Esophagus muscularis mucosa (tissue), 4 donors: ENCODE data around the gene SND1. TPM values are rescaled to one million over a fixed set of nuclear protein-coding genes. Genes with fewer than 3 reads are reported as not detected.

Experiments
- DNase-seq: peaks from one replicate; pipeline ENCODE4 v3.0.0-alpha.2; 2017; ENCODE audit errors: extremely low spot score
- H3K27ac ChIP-seq, 4 donors: fragments of 200-600 bp; sonication (generic); replicated peaks in 1 of 4; 1 replicate in 3 of 4; 2 replicates in 1 of 4; pipeline ENCODE4 v1.5.1; 2016 to 2019; ENCODE audit warnings: mild to moderate bottlenecking in 1 of 4
- H3K27me3 ChIP-seq, 4 donors: fragments of 200-600 bp; sonication (generic); one replicate each; pipeline versions ENCODE4 v1.5.1 to v1.6.0; 2016 to 2019
- H3K36me3 ChIP-seq, 4 donors: fragments of 200-600 bp; sonication (generic); one replicate each; pipeline ENCODE4 v1.5.1; 2016 to 2019
- H3K4me1 ChIP-seq, 4 donors: fragments of 200-600 bp; sonication (generic); one replicate each; pipeline ENCODE4 v1.5.1; 2016 to 2019
- H3K4me3 ChIP-seq, 4 donors: fragments of 200-600 bp; sonication (generic); 1 replicate in 2 of 4; 2 replicates in 2 of 4; pipeline ENCODE4 v1.5.1; 2016 to 2019; ENCODE audit warnings: mild to moderate bottlenecking in 4 of 4, moderate library complexity in 1 of 4
- H3K9me3 ChIP-seq, 4 donors: fragments of 200-600 bp; sonication (generic); 1 replicate in 3 of 4; 2 replicates in 1 of 4; pipeline ENCODE4 v1.5.1; 2016 to 2019
- CTCF ChIP-seq, 3 experiments: fragments of 200-600 bp in 2 of 3; fragments of 450-650 bp in 1 of 3; sonication (generic) in 2 of 3; IDR thresholded peaks; one replicate each; pipeline ENCODE4 v1.5.1; 2017 to 2019; ENCODE audit warnings: antibody characterized with exemption in 3 of 3, mild to moderate bottlenecking in 2 of 3, moderate library complexity in 1 of 3
- EP300 ChIP-seq: sonication (generic); formaldehyde crosslinking; IDR thresholded peaks from one replicate; pipeline ENCODE4 v1.6.1; 2017; ENCODE audit warnings: antibody characterized with exemption
- POLR2A ChIP-seq: fragments of 450-650 bp; IDR thresholded peaks from one replicate; pipeline ENCODE4 v1.6.1; 2017; ENCODE audit warnings: antibody characterized with exemption, moderate library complexity, mild to moderate bottlenecking, low read depth
- POLR2AphosphoS5 ChIP-seq, 2 donors: sonication (generic); formaldehyde crosslinking; IDR thresholded peaks; one replicate each; pipeline ENCODE4 v1.6.1; 2017; ENCODE audit warnings: antibody characterized with exemption in 2 of 2
- WGBS: methylation state at CpG from one replicate; pipeline ENCODE4 v1.1.5; 2018; 5-methylcytosine and 5-hydroxymethylcytosine counted together
- intact Hi-C: fragments of 100-400 bp; cut with DNase I; formaldehyde crosslinking; loops from one replicate; pipeline ENCODE4 v1.15.1; 2023
- total RNA-seq, 4 donors: library from RNA; depleted of rRNA; stranded (reverse); fragments of >200 nt; gene quantifications; one replicate each; pipeline versions ENCODE4 v1.1.0 to v1.2.1, GENCODE V29; 2016

The SND1 gene
- total RNA-seq, 4 donors from 2014 or later = 71.4 to 91.2 (median 81.3) TPM

GRCh38 chr7:127997226-127997922 lies 345.4 kb downstream of the SND1 start:
- H3K4me3 ChIP-seq = no peak overlapping the region
- H3K36me3 ChIP-seq = peaks cover 0 to 11% (median 0%) of the 10 kb centered on the region in 4 donors
- H3K9me3 ChIP-seq = no peaks in the 10 kb centered on the region
- H3K27ac ChIP-seq = no peak overlapping the region
- 97% methylated on average over 4 of the region's 4 CpGs for WGBS
- no peak for DNase-seq
- TF ChIP-seq EP300 (no peak), POLR2A (no peak), POLR2AphosphoS5 (IDR thresholded peaks at IDR 0.05) (no peak), CTCF (IDR thresholded peaks at IDR 0.05) (no peak)
- no peaks in the 10 kb centered on the region for H3K27me3 ChIP-seq
- intact Hi-C loops = no loop called here
- peaks cover 35 to 50% (median 41%) of the 10 kb centered on the region in 4 donors for H3K4me1 ChIP-seq

- intact Hi-C loops = no loop called here
Measured at GRCh38 chr7:127998671-127999070, 346.7 kb downstream of the SND1 start.

GRCh38 chr7:128000048-128000447 lies 348.1 kb downstream of the SND1 start:
- TF ChIP-seq CTCF (IDR thresholded peaks at IDR 0.05) (no peak), EP300 (no peak), POLR2AphosphoS5 (IDR thresholded peaks at IDR 0.05) (no peak), POLR2A (no peak)
- Histone ChIP-seq H3K4me1 (peaks cover 30 to 44% (median 35%) of the 10 kb centered on the region in 4 donors), H3K27ac (no peak overlapping the region), H3K4me3 (no peak overlapping the region), H3K27me3 (no peaks in the 10 kb centered on the region), H3K9me3 (no peaks in the 10 kb centered on the region), H3K36me3 (no peaks in the 10 kb centered on the region)
- WGBS = 100% methylated on average over 1 of the region's 1 CpG
- no peak for DNase-seq
- intact Hi-C loops = no loop called here

More at GRCh38 chr7:127998671-127999070, 346.7 kb downstream of the SND1 start:
- peaks cover 35 to 50% (median 41%) of the 10 kb centered on the region in 4 donors for H3K4me1 ChIP-seq
- TF ChIP-seq EP300 = no peak
- no peak for TF ChIP-seq CTCF (IDR thresholded peaks at IDR 0.05)
- no peak for TF ChIP-seq POLR2A
- peaks cover 0 to 3% (median 0%) of the 10 kb centered on the region in 4 donors for H3K36me3 ChIP-seq
- no peak overlapping the region for H3K4me3 ChIP-seq
- no peak overlapping the region for H3K27ac ChIP-seq
- H3K27me3 ChIP-seq = no peaks in the 10 kb centered on the region
- no peak for DNase-seq
- 72% methylated on average over 2 of the region's 2 CpGs for WGBS
- H3K9me3 ChIP-seq = no peaks in the 10 kb centered on the region

- no peak overlapping the region for H3K27ac ChIP-seq
- no peak for TF ChIP-seq POLR2A
- no peak for TF ChIP-seq POLR2AphosphoS5 (IDR thresholded peaks at IDR 0.05)
- peak overlapping the region in 1 of 4 donors; percentile 6 for H3K4me3 ChIP-seq
- no peaks in the 10 kb centered on the region for H3K36me3 ChIP-seq
- 83% methylated on average over 6 of the region's 6 CpGs for WGBS
- no peaks in the 10 kb centered on the region for H3K27me3 ChIP-seq
- DNase-seq = no peak
- intact Hi-C loops = no loop called here
- peaks cover 22 to 36% (median 27%) of the 10 kb centered on the region in 4 donors for H3K4me1 ChIP-seq
- no peaks in the 10 kb centered on the region for H3K9me3 ChIP-seq
Measured at GRCh38 chr7:128000854-128001265, 348.9 kb downstream of the SND1 start.

GRCh38 chr7:128003167-128003566 lies 351.2 kb downstream of the SND1 start:
- intact Hi-C loops = no loop called here
- Histone ChIP-seq H3K27me3 (no peaks in the 10 kb centered on the region), H3K4me1 (peaks cover 2 to 15% (median 12%) of the 10 kb centered on the region in 4 donors), H3K36me3 (peaks cover 0 to 4% (median 0%) of the 10 kb centered on the region in 4 donors), H3K27ac (no peak overlapping the region), H3K9me3 (no peaks in the 10 kb centered on the region), H3K4me3 (no peak overlapping the region)
- DNase-seq = no peak
- TF ChIP-seq POLR2A (no peak), POLR2AphosphoS5 (IDR thresholded peaks at IDR 0.05) (no peak), CTCF (IDR thresholded peaks at IDR 0.05) (no peak), EP300 (no peak)
- WGBS = 90% methylated on average over 3 of the region's 3 CpGs
